IMR-90 (cell line): ENCODE measurements around the gene MALT1. TPM values are rescaled to one million over a fixed set of nuclear protein-coding genes. Genes with fewer than 3 reads are reported as not detected.

Experiments
- ATAC-seq: fragments of 200-7000 bp; cut with Tn5 transposase; 2 replicates; pipeline ENCODE4 v1.9.1; 2020; ENCODE audit warnings: low read depth, mild to moderate bottlenecking, moderate library complexity
- BruUV-seq: library from RNA; stranded (reverse); fragments of 400-500 nt; replicated peaks from 2 replicates; lab custom pipeline; 2021; lab: Mats Ljungman, UMichigan
- CTCF ChIA-PET: fragments of 300-600 bp; formaldehyde crosslinking; extraction: SDS; loops from one replicate; lab custom pipeline; 2021; ENCODE audit warnings: antibody characterized with exemption; lab: Yijun Ruan, JAX
- POLR2A ChIA-PET: fragments of 300-600 bp; sonication (Branson Sonifier 250); formaldehyde crosslinking; loops from one replicate; lab custom pipeline; 2022; ENCODE audit warnings: antibody characterized with exemption; ENCODE audit not compliant: unreplicated experiment; lab: Charles Lee
- DNase-seq: peaks from one replicate; pipeline ENCODE4 v3.0.0; 2013
- H2AFZ ChIP-seq: replicated peaks from 2 replicates; pipeline ENCODE3; 2013; ENCODE audit warnings: low read length, mild to moderate bottlenecking; ENCODE audit not compliant: poor library complexity
- H2AK5ac ChIP-seq: 2 replicates; pipeline ENCODE4 v1.6.1; 2013; ENCODE audit warnings: low read depth, low read length, inconsistent platforms
- H2AK9ac ChIP-seq: replicated peaks from 2 replicates; pipeline ENCODE3; 2013; ENCODE audit warnings: mild to moderate bottlenecking, low read depth, low read length, moderate library complexity; ENCODE audit not compliant: poor library complexity
- H2BK120ac ChIP-seq: 2 replicates; pipeline ENCODE4 v1.6.1; 2013; ENCODE audit warnings: low read depth, low read length, inconsistent platforms
- H2BK15ac ChIP-seq: 3 replicates; pipeline ENCODE4 v1.6.1; 2013; ENCODE audit warnings: low read depth, low read length, inconsistent platforms
- H2BK20ac ChIP-seq: 2 replicates; pipeline ENCODE4 v1.6.1; 2013; ENCODE audit warnings: low read depth, mild to moderate bottlenecking, inconsistent platforms, low read length, moderate library complexity
- H2BK5ac ChIP-seq: 2 replicates; pipeline ENCODE4 v1.6.1; 2013; ENCODE audit warnings: mild to moderate bottlenecking, low read depth, low read length, inconsistent platforms; ENCODE audit not compliant: poor library complexity, severe bottlenecking
- H3K14ac ChIP-seq: replicated peaks from 2 replicates; pipeline ENCODE4 v1.6.1; 2013; ENCODE audit warnings: low read depth, low read length, inconsistent platforms
- H3K18ac ChIP-seq: 2 replicates; pipeline ENCODE4 v1.6.1; 2013; ENCODE audit warnings: low read depth, low read length, control low read depth
- H3K23ac ChIP-seq: 2 replicates; pipeline ENCODE4 v1.6.1; 2013; ENCODE audit warnings: low read depth, low read length, inconsistent platforms
- H3K27ac ChIP-seq: 2 replicates; pipeline ENCODE4 v1.5.1; 2013; ENCODE audit warnings: mild to moderate bottlenecking, control low read depth, low read length; ENCODE audit not compliant: insufficient read depth
- H3K27me3 ChIP-seq: 2 replicates; pipeline ENCODE4 v1.6.1; 2013; ENCODE audit warnings: low read length; ENCODE audit not compliant: control insufficient read depth, insufficient read depth
- H3K36me3 ChIP-seq: 2 replicates; pipeline ENCODE4 v1.6.1; 2013; ENCODE audit warnings: low read length, mixed read lengths; ENCODE audit not compliant: control insufficient read depth, insufficient read depth
- H3K4ac ChIP-seq: 2 replicates; pipeline ENCODE4 v1.6.1; 2013; ENCODE audit warnings: low read depth, low read length, inconsistent platforms
- H3K4me1 ChIP-seq: 2 replicates; pipeline ENCODE4 v1.6.1; 2013; ENCODE audit warnings: low read length, mixed read lengths; ENCODE audit not compliant: control insufficient read depth, insufficient read depth
- H3K4me2 ChIP-seq: 2 replicates; pipeline ENCODE4 v1.6.1; 2013; ENCODE audit warnings: low read depth, mild to moderate bottlenecking, control low read depth, low read length, moderate library complexity
- H3K4me3 ChIP-seq: 2 replicates; pipeline ENCODE4 v1.5.1; 2013; ENCODE audit warnings: low read depth, mild to moderate bottlenecking, control low read depth, low read length, moderate library complexity; ENCODE audit not compliant: insufficient read depth
- H3K56ac ChIP-seq: 2 replicates; pipeline ENCODE4 v1.6.1; 2013; ENCODE audit warnings: low read length, inconsistent platforms; ENCODE audit not compliant: insufficient read depth; ENCODE audit errors: extremely low read depth
- H3K79me1 ChIP-seq, 2 experiments: 2 replicates each; pipeline ENCODE4 v1.6.1; 2013; ENCODE audit warnings: low read length in 2 of 2, inconsistent platforms in 1 of 2, low read depth in 1 of 2
- H3K9ac ChIP-seq: 2 replicates; pipeline ENCODE4 v1.6.1; 2013; ENCODE audit warnings: low read depth, low read length, control low read depth
- H3K9me1 ChIP-seq: 2 replicates; pipeline ENCODE4 v1.6.1; 2013; ENCODE audit warnings: low read length, inconsistent platforms; ENCODE audit not compliant: insufficient read depth
- H3K9me3 ChIP-seq: 2 replicates; pipeline ENCODE4 v1.6.1; 2013; ENCODE audit warnings: low read length; ENCODE audit not compliant: control insufficient read depth, insufficient read depth
- H4K20me1 ChIP-seq: 2 replicates; pipeline ENCODE4 v1.6.1; 2013; ENCODE audit warnings: low read length, inconsistent platforms; ENCODE audit not compliant: insufficient read depth
- H4K5ac ChIP-seq: 2 replicates; pipeline ENCODE4 v1.6.1; 2013; ENCODE audit warnings: mild to moderate bottlenecking, low read depth, low read length, control low read depth
- H4K8ac ChIP-seq, 2 experiments: 2 replicates each; pipeline ENCODE4 v1.6.1; 2013; ENCODE audit warnings: low read depth in 2 of 2, low read length in 2 of 2, control low read depth in 1 of 2, inconsistent platforms in 1 of 2
- H4K91ac ChIP-seq: 2 replicates; pipeline ENCODE4 v1.6.1; 2013; ENCODE audit warnings: low read depth, low read length, inconsistent platforms; ENCODE audit not compliant: insufficient read depth
- BHLHE40 ChIP-seq: fragments of 150-350 bp; IDR thresholded peaks from 2 replicates; pipeline ENCODE4 v1.6.1; 2016; ENCODE audit warnings: mild to moderate bottlenecking, low read depth, low read length
- CEBPB ChIP-seq: IDR thresholded peaks from 2 replicates; pipeline ENCODE4 v1.6.1; 2012; ENCODE audit warnings: low read depth, low read length, improper control_type of control experiment
- CHD1 ChIP-seq: IDR thresholded peaks from 2 replicates; pipeline ENCODE4 v1.6.1; 2012; ENCODE audit warnings: low read depth, low read length, improper control_type of control experiment
- CTCF ChIP-seq: conservative IDR thresholded peaks from 2 replicates; pipeline ENCODE4 v1.5.1; 2012; ENCODE audit warnings: mild to moderate bottlenecking, low read depth, low read length, improper control_type of control experiment
- FOS ChIP-seq: fragments of 150-350 bp; IDR thresholded peaks from 2 replicates; pipeline ENCODE4 v1.6.1; 2016; ENCODE audit warnings: low read depth, low read length
- MAFK ChIP-seq: IDR thresholded peaks from 2 replicates; pipeline ENCODE4 v1.6.1; 2012; ENCODE audit warnings: low read depth, low read length, improper control_type of control experiment
- MAZ ChIP-seq: IDR thresholded peaks from 2 replicates; pipeline ENCODE4 v1.6.1; 2012; ENCODE audit warnings: low read depth, mild to moderate bottlenecking, low read length, improper control_type of control experiment, moderate library complexity, borderline replicate concordance
- MXI1 ChIP-seq: IDR thresholded peaks from 2 replicates; pipeline ENCODE4 v1.6.1; 2012; ENCODE audit warnings: low read depth, mild to moderate bottlenecking, low read length, moderate library complexity, borderline replicate concordance
- NFE2L2 ChIP-seq: fragments of 150-350 bp; IDR thresholded peaks from 2 replicates; pipeline ENCODE4 v1.6.1; 2016; ENCODE audit warnings: low read depth, mild to moderate bottlenecking, low read length
- POLR2A ChIP-seq: IDR thresholded peaks from 2 replicates; pipeline ENCODE4 v1.6.1; 2012; ENCODE audit warnings: mild to moderate bottlenecking, low read depth, low read length
- RAD21 ChIP-seq: IDR thresholded peaks from 2 replicates; pipeline ENCODE4 v1.6.1; 2012; ENCODE audit warnings: low read length, improper control_type of control experiment
- RCOR1 ChIP-seq: IDR thresholded peaks from 2 replicates; pipeline ENCODE4 v1.6.1; 2012; ENCODE audit warnings: mild to moderate bottlenecking, low read length, improper control_type of control experiment; ENCODE audit not compliant: insufficient replicate concordance
- RFX5 ChIP-seq: IDR thresholded peaks from 2 replicates; pipeline ENCODE4 v1.8.0; 2012; ENCODE audit warnings: low read depth, mild to moderate bottlenecking, low read length, moderate library complexity
- SMC3 ChIP-seq: fragments of 150-350 bp; IDR thresholded peaks from 2 replicates; pipeline ENCODE4 v1.6.1; 2016; ENCODE audit warnings: low read depth, mild to moderate bottlenecking, antibody characterized with exemption, low read length, moderate library complexity
- USF2 ChIP-seq: fragments of 150-350 bp; IDR thresholded peaks from 2 replicates; pipeline ENCODE4 v1.6.1; 2017; ENCODE audit warnings: mild to moderate bottlenecking, antibody characterized with exemption, low read length, low read depth
- WGBS, 2 experiments: methylation state at CpG; one replicate each; pipeline versions ENCODE4 v1.1.5 to v1.1.7; 2013; ENCODE audit warnings: missing lambda C conversion rate in 2 of 2; ENCODE audit not compliant: insufficient read length in 1 of 2; ENCODE audit errors: extremely low coverage in 2 of 2; 5-methylcytosine and 5-hydroxymethylcytosine counted together
- dilution Hi-C: fragments of 300-500 bp; cut with HindIII; formaldehyde crosslinking; loops from one replicate; pipeline ENCODE4 v1.14.3; 2018; ENCODE audit warnings: low sequenced_read_pairs; ENCODE audit not compliant: unreplicated experiment
- in situ Hi-C: fragments of 300-500 bp; cut with MboI; formaldehyde crosslinking; loops from 3 replicates; pipeline ENCODE4 v1.14.3; 2019; ENCODE audit warnings: low sequenced_read_pairs, inconsistent platforms, mixed read lengths
- intact Hi-C: fragments of 100-400 bp; cut with micrococcal nuclease; formaldehyde crosslinking; loops from 2 replicates; pipeline ENCODE4 v1.10.0; 2022
- polyA plus RNA-seq, 3 experiments: library from polyadenylated mRNA; depleted of rRNA; stranded (reverse); fragments of >200 nt; gene quantifications; 2 replicates each; pipeline ENCODE4 v1.2.3, GENCODE V29; 2012; ENCODE audit warnings: low replicate concordance in 1 of 3
- total RNA-seq: library from RNA; depleted of rRNA; stranded (reverse); fragments of >200 nt; gene quantifications from 2 replicates; pipeline ENCODE4 v1.2.3, GENCODE V29; 2012
- TF ChIP-seq, protein P1 (sequence below): fragments of 150-350 bp; IDR thresholded peaks from 2 replicates; pipeline ENCODE4 v1.6.1; 2016; ENCODE audit warnings: low read depth, mild to moderate bottlenecking, low read length, moderate library complexity, borderline replicate concordance

Gene MALT1
- total and polyA plus RNA-seq, 2 of the 4 experiments (the other 2 are of a cell fraction): 8.3 to 25.3 TPM

- Histone ChIP-seq H4K91ac (no peak overlapping the region), H2AK5ac (no peak overlapping the region), H3K4me3 (no peak overlapping the region), H3K79me1 (no peaks in the 10 kb centered on the region), H2BK15ac (no peak overlapping the region), H4K20me1 (no peaks in the 10 kb centered on the region), H3K9me1 (peaks cover 5% of the 10 kb centered on the region), H3K18ac (no peak overlapping the region), H3K4ac (no peak overlapping the region), H3K36me3 (no peaks in the 10 kb centered on the region), H4K5ac (no peak overlapping the region), H3K27me3 (no peaks in the 10 kb centered on the region), H4K8ac (no peak overlapping the region), H2AFZ (no peak overlapping the region), H2AK9ac (no peak overlapping the region), H3K23ac (no peak overlapping the region), H3K4me2 (no peak overlapping the region), H2BK5ac (no peak overlapping the region), H2BK20ac (no peak overlapping the region), H3K9me3 (peaks cover 2% of the 10 kb centered on the region; the same call in 1 of the 2 replicates), H3K14ac (no peak overlapping the region), H3K4me1 (no peaks in the 10 kb centered on the region; the same call in 1 of the 2 replicates), H3K9ac (no peak overlapping the region), H2BK120ac (no peak overlapping the region), H3K56ac (no peak overlapping the region), H3K27ac (no peak overlapping the region)
- dilution Hi-C loops (no loop called here), intact Hi-C loops (no loop called here), in situ Hi-C loops (no loop called here)
- BruUV-seq: no TSS peak
- TF ChIP-seq NFE2L2: no peak
- TF ChIP-seq BHLHE40: no peak
- TF ChIP-seq, protein P1, sequence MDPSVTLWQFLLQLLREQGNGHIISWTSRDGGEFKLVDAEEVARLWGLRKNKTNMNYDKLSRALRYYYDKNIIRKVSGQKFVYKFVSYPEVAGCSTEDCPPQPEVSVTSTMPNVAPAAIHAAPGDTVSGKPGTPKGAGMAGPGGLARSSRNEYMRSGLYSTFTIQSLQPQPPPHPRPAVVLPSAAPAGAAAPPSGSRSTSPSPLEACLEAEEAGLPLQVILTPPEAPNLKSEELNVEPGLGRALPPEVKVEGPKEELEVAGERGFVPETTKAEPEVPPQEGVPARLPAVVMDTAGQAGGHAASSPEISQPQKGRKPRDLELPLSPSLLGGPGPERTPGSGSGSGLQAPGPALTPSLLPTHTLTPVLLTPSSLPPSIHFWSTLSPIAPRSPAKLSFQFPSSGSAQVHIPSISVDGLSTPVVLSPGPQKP: no peak
- TF ChIP-seq MAZ: no peak
- no peak for TF ChIP-seq POLR2A
- TF ChIP-seq MAFK: no peak
- TF ChIP-seq MXI1: no peak
- no peak for TF ChIP-seq RCOR1
- no peak for TF ChIP-seq RFX5
- no peak for TF ChIP-seq RAD21
- no peak for TF ChIP-seq FOS
- TF ChIP-seq CHD1: no peak
- no peak for TF ChIP-seq SMC3
- no peak for TF ChIP-seq USF2
- no peak for TF ChIP-seq CEBPB
- no peak for TF ChIP-seq CTCF
- no CpG with 5 or more reads among the region's 3 CpGs for WGBS, 2 experiments
- no peak for ATAC-seq
- CTCF ChIA-PET: no interaction called here
- POLR2A ChIA-PET: no interaction called here
- no peak for DNase-seq
Measured at GRCh38 chr18:58653814-58654509, 17.3 kb upstream of the MALT1 start.
